ENCODE data around the gene CACNA1H. TPM values are rescaled to one million over a fixed set of nuclear protein-coding genes. Genes with fewer than 3 reads are reported as not detected.
A peak's percentile ranks its signal among the peaks of the same experiment; 100 is the strongest.

Gene CACNA1H
- total and polyA plus RNA-seq, 7 donors, result 0.46 to 181 (median 37.0) TPM

GRCh38 chr16:1155353-1156054 is 2.6 kb downstream of the CACNA1H start:
- intact Hi-C loops (cut with DNase I), result loop anchor here (2.0 kb wide), 1 partner anchor 15 kb away; no protein-coding TSS in a partner anchor
- TF ChIP-seq POLR2AphosphoS5 (IDR thresholded peaks at IDR 0.05) (peak in 3 of 4 donors; percentile 3 to 34 (median 22)), POLR2A (IDR thresholded peaks at IDR 0.05) (no peak)
- no peak for DNase-seq
- Histone ChIP-seq H3K4me1 (peaks cover 0 to 91% (median 86%) of the 10 kb centered on the region in 4 donors), H3K36me3 (no peaks in the 10 kb centered on the region), H3K4me3 (peak overlapping the region; percentile 51 to 87 (median 71)), H3K27ac (peak overlapping the region; percentile 90 to 98 (median 96)), H3K9me3 (no peaks in the 10 kb centered on the region), H3K27me3 (peaks cover 8 to 25% (median 10%) of the 10 kb centered on the region in 3 donors)
- WGBS, 2 donors, result 30 to 65% methylated on average over 20 of the region's 20 CpGs

GRCh38 chr16:1156055-1156982 is 3.4 kb downstream of the CACNA1H start:
- WGBS, 2 donors, result 78 to 84% methylated on average over 35 of the region's 35 CpGs
- TF ChIP-seq CTCF (IDR thresholded peaks at IDR 0.05) (no peak), POLR2AphosphoS5 (IDR thresholded peaks at IDR 0.05) (peak; percentile 16 to 71 (median 56)), EP300 (IDR thresholded peaks at IDR 0.05) (peak in 2 of 4 donors; percentile 18 to 61)
- intact Hi-C loops (cut with DNase I), result loop anchor here (2.0 kb wide), 1 partner anchor 14 kb away; no protein-coding TSS in a partner anchor
- peak; percentile 86 for DNase-seq
- Histone ChIP-seq H3K4me3 (peak overlapping the region in 3 of 4 donors; percentile 62 to 87 (median 80)), H3K27me3 (peaks cover 8 to 25% (median 10%) of the 10 kb centered on the region in 3 donors), H3K9me3 (no peaks in the 10 kb centered on the region), H3K27ac (peak overlapping the region; percentile 90 to 98 (median 96)), H3K36me3 (no peaks in the 10 kb centered on the region), H3K4me1 (peaks cover 0 to 93% (median 87%) of the 10 kb centered on the region in 4 donors)

- peak overlapping the region; percentile 90 to 98 (median 96) for H3K27ac ChIP-seq
- DNase-seq, result no peak
- H3K4me1 ChIP-seq, result peaks cover 0 to 93% (median 88%) of the 10 kb centered on the region in 4 donors
- intact Hi-C loops (cut with DNase I), result loop anchor here (2.0 kb wide), 1 partner anchor 14 kb away; no protein-coding TSS in a partner anchor
- TF ChIP-seq POLR2A (IDR thresholded peaks at IDR 0.05), result no peak
- peak in 1 of 4 donors; percentile 34 for TF ChIP-seq POLR2AphosphoS5 (IDR thresholded peaks at IDR 0.05)
- TF ChIP-seq EP300 (IDR thresholded peaks at IDR 0.05), result no peak
- H3K4me3 ChIP-seq, result peak overlapping the region in 3 of 4 donors; percentile 62 to 87 (median 80)
- 77 to 85% methylated on average over 46 of the region's 46 CpGs for WGBS, 2 donors
- no peaks in the 10 kb centered on the region for H3K9me3 ChIP-seq
- no peaks in the 10 kb centered on the region for H3K36me3 ChIP-seq
- peaks cover 8 to 25% (median 10%) of the 10 kb centered on the region in 3 donors for H3K27me3 ChIP-seq
These were observed 4.2 kb downstream of the CACNA1H start for GRCh38 chr16:1156983-1157638.

GRCh38 chr16:1157639-1158455 is 4.9 kb downstream of the CACNA1H start:
- DNase-seq, result no peak
- Histone ChIP-seq H3K9me3 (no peaks in the 10 kb centered on the region), H3K4me3 (peak overlapping the region in 3 of 4 donors; percentile 31 to 87 (median 62)), H3K27ac (peak overlapping the region; percentile 90 to 98 (median 96)), H3K27me3 (peaks cover 8 to 25% (median 10%) of the 10 kb centered on the region in 3 donors), H3K36me3 (no peaks in the 10 kb centered on the region), H3K4me1 (peaks cover 0 to 95% (median 90%) of the 10 kb centered on the region in 4 donors)
- TF ChIP-seq CTCF (IDR thresholded peaks at IDR 0.05) (no peak), POLR2AphosphoS5 (IDR thresholded peaks at IDR 0.05) (peak in 1 of 4 donors; percentile 5), POLR2A (IDR thresholded peaks at IDR 0.05) (no peak), EP300 (IDR thresholded peaks at IDR 0.05) (peak in 1 of 4 donors; percentile 28)
- intact Hi-C loops (cut with DNase I), result loop anchor here (2.0 kb wide), 1 partner anchor 13 kb away; no protein-coding TSS in a partner anchor
- WGBS, 2 donors, result 81 to 86% methylated on average over 40 of the region's 40 CpGs
